ENCODE results near the gene FAM117A. TPM values are rescaled to one million over a fixed set of nuclear protein-coding genes. Genes with fewer than 3 reads are reported as not detected.

The FAM117A gene
- total RNA-seq, 1 experiment from 2014 or later: 26.2 TPM

DNA sequence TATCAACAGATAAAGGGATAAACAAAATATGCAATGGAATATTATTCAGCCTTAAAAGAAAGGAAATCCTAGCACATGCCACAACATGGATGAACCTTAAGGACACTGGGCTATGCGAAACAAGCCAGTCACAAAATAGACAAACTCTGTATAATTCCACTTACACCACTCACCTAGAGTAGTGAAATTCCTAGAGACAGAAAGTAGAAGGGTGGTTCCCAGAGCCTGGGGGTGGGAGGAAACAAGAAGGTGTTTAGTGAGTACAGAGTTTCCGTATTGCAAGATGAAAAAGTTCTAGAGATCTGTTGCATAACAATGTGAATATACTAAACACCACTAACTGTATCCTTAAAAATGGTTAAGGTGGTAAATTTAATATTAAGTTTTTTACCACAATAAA lies 96.1 kb downstream of the FAM117A start (continued):
- TF ChIP-seq, protein P1, sequence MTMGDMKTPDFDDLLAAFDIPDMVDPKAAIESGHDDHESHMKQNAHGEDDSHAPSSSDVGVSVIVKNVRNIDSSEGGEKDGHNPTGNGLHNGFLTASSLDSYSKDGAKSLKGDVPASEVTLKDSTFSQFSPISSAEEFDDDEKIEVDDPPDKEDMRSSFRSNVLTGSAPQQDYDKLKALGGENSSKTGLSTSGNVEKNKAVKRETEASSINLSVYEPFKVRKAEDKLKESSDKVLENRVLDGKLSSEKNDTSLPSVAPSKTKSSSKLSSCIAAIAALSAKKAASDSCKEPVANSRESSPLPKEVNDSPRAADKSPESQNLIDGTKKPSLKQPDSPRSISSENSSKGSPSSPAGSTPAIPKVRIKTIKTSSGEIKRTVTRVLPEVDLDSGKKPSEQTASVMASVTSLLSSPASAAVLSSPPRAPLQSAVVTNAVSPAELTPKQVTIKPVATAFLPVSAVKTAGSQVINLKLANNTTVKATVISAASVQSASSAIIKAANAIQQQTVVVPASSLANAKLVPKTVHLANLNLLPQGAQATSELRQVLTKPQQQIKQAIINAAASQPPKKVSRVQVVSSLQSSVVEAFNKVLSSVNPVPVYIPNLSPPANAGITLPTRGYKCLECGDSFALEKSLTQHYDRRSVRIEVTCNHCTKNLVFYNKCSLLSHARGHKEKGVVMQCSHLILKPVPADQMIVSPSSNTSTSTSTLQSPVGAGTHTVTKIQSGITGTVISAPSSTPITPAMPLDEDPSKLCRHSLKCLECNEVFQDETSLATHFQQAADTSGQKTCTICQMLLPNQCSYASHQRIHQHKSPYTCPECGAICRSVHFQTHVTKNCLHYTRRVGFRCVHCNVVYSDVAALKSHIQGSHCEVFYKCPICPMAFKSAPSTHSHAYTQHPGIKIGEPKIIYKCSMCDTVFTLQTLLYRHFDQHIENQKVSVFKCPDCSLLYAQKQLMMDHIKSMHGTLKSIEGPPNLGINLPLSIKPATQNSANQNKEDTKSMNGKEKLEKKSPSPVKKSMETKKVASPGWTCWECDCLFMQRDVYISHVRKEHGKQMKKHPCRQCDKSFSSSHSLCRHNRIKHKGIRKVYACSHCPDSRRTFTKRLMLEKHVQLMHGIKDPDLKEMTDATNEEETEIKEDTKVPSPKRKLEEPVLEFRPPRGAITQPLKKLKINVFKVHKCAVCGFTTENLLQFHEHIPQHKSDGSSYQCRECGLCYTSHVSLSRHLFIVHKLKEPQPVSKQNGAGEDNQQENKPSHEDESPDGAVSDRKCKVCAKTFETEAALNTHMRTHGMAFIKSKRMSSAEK (CRISPR knock-in tag; IDR thresholded peaks at IDR 0.05; ENCODE audit: borderline replicate concordance): no peak
- TF ChIP-seq GTF2I (CRISPR knock-in tag; conservative IDR thresholded peaks at IDR 0.05) (no peak), ZNF423 (CRISPR knock-in tag; IDR thresholded peaks at IDR 0.05) (no peak), OVOL2 (CRISPR knock-in tag; IDR thresholded peaks at IDR 0.05; ENCODE audit: borderline replicate concordance) (no peak), NFE2L1 (CRISPR knock-in tag; IDR thresholded peaks at IDR 0.05) (no peak), CBFB (CRISPR knock-in tag; IDR thresholded peaks at IDR 0.05; ENCODE audit: low read depth) (no peak)
- TF ChIP-seq, protein P2, sequence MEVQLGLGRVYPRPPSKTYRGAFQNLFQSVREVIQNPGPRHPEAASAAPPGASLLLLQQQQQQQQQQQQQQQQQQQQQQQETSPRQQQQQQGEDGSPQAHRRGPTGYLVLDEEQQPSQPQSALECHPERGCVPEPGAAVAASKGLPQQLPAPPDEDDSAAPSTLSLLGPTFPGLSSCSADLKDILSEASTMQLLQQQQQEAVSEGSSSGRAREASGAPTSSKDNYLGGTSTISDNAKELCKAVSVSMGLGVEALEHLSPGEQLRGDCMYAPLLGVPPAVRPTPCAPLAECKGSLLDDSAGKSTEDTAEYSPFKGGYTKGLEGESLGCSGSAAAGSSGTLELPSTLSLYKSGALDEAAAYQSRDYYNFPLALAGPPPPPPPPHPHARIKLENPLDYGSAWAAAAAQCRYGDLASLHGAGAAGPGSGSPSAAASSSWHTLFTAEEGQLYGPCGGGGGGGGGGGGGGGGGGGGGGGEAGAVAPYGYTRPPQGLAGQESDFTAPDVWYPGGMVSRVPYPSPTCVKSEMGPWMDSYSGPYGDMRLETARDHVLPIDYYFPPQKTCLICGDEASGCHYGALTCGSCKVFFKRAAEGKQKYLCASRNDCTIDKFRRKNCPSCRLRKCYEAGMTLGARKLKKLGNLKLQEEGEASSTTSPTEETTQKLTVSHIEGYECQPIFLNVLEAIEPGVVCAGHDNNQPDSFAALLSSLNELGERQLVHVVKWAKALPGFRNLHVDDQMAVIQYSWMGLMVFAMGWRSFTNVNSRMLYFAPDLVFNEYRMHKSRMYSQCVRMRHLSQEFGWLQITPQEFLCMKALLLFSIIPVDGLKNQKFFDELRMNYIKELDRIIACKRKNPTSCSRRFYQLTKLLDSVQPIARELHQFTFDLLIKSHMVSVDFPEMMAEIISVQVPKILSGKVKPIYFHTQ (CRISPR knock-in tag; IDR thresholded peaks at IDR 0.05): no peak

DNA sequence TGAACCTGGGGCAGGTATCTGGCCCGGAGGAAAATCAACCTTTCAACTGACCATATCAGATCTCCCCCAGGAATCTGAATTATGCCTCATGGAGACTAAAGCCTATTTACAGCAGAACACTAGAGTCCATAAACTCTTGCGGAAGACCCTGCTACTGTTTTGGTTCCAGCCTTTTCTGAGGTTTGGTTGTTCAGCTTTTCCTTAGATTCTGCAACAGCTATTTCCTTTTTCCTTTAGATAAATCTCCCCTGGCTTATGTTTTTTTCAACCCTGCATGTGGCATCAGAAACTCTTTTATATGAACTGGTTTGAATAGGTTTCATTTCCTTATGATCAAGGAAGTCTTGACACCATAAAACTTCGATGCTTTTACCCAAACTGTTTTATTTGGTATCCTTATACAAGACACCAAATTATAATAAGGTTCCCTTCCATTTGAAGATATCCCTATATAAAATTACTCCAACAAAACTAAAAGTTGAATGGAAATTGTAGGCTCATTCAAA lies 99.2 kb downstream of the FAM117A start:
- H3K27ac Mint-ChIP-seq: no peak overlapping the region; the same call in 1 of the 2 replicates
- no peaks in the 10 kb centered on the region for H3K27me3 Mint-ChIP-seq (ENCODE audit: low read depth)
- CTCF ChIA-PET: no interaction called here
- peaks cover 4% of the 10 kb centered on the region for H3K4me1 Mint-ChIP-seq
- ATAC-seq (no peak), DNase-seq (ENCODE audit: low spot score) (no peak)
- POLR2A ChIA-PET: interaction anchor here (0.7 kb wide), 1 partner anchor 67 kb away, joined by 5 read pairs; no protein-coding TSS in a partner anchor
- peaks cover 22% of the 10 kb centered on the region for H3K36me3 Mint-ChIP-seq
- no peak overlapping the region for H3K4me3 Mint-ChIP-seq
- H3K9me3 Mint-ChIP-seq: peaks cover 17% of the 10 kb centered on the region
- no peak for TF ChIP-seq MYBL2 (CRISPR knock-in tag; IDR thresholded peaks at IDR 0.05)
- TF ChIP-seq, protein P3, sequence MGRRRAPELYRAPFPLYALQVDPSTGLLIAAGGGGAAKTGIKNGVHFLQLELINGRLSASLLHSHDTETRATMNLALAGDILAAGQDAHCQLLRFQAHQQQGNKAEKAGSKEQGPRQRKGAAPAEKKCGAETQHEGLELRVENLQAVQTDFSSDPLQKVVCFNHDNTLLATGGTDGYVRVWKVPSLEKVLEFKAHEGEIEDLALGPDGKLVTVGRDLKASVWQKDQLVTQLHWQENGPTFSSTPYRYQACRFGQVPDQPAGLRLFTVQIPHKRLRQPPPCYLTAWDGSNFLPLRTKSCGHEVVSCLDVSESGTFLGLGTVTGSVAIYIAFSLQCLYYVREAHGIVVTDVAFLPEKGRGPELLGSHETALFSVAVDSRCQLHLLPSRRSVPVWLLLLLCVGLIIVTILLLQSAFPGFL (CRISPR knock-in tag; IDR thresholded peaks at IDR 0.05; ENCODE audit: borderline replicate concordance): no peak
- TF ChIP-seq PRRX2 (CRISPR knock-in tag; IDR thresholded peaks at IDR 0.05): no peak
- TF ChIP-seq TP53 (CRISPR knock-in tag; IDR thresholded peaks at IDR 0.05): no peak
- TF ChIP-seq, protein P4, sequence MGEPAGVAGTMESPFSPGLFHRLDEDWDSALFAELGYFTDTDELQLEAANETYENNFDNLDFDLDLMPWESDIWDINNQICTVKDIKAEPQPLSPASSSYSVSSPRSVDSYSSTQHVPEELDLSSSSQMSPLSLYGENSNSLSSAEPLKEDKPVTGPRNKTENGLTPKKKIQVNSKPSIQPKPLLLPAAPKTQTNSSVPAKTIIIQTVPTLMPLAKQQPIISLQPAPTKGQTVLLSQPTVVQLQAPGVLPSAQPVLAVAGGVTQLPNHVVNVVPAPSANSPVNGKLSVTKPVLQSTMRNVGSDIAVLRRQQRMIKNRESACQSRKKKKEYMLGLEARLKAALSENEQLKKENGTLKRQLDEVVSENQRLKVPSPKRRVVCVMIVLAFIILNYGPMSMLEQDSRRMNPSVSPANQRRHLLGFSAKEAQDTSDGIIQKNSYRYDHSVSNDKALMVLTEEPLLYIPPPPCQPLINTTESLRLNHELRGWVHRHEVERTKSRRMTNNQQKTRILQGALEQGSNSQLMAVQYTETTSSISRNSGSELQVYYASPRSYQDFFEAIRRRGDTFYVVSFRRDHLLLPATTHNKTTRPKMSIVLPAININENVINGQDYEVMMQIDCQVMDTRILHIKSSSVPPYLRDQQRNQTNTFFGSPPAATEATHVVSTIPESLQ (CRISPR knock-in tag; IDR thresholded peaks at IDR 0.05): no peak
- no peak for TF ChIP-seq ZBTB21 (CRISPR knock-in tag; IDR thresholded peaks at IDR 0.05; ENCODE audit: borderline replicate concordance)
- TF ChIP-seq, protein P5, sequence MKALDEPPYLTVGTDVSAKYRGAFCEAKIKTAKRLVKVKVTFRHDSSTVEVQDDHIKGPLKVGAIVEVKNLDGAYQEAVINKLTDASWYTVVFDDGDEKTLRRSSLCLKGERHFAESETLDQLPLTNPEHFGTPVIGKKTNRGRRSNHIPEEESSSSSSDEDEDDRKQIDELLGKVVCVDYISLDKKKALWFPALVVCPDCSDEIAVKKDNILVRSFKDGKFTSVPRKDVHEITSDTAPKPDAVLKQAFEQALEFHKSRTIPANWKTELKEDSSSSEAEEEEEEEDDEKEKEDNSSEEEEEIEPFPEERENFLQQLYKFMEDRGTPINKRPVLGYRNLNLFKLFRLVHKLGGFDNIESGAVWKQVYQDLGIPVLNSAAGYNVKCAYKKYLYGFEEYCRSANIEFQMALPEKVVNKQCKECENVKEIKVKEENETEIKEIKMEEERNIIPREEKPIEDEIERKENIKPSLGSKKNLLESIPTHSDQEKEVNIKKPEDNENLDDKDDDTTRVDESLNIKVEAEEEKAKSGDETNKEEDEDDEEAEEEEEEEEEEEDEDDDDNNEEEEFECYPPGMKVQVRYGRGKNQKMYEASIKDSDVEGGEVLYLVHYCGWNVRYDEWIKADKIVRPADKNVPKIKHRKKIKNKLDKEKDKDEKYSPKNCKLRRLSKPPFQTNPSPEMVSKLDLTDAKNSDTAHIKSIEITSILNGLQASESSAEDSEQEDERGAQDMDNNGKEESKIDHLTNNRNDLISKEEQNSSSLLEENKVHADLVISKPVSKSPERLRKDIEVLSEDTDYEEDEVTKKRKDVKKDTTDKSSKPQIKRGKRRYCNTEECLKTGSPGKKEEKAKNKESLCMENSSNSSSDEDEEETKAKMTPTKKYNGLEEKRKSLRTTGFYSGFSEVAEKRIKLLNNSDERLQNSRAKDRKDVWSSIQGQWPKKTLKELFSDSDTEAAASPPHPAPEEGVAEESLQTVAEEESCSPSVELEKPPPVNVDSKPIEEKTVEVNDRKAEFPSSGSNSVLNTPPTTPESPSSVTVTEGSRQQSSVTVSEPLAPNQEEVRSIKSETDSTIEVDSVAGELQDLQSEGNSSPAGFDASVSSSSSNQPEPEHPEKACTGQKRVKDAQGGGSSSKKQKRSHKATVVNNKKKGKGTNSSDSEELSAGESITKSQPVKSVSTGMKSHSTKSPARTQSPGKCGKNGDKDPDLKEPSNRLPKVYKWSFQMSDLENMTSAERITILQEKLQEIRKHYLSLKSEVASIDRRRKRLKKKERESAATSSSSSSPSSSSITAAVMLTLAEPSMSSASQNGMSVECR (CRISPR knock-in tag; IDR thresholded peaks at IDR 0.05; ENCODE audit: borderline replicate concordance): no peak
- TF ChIP-seq, protein P6, sequence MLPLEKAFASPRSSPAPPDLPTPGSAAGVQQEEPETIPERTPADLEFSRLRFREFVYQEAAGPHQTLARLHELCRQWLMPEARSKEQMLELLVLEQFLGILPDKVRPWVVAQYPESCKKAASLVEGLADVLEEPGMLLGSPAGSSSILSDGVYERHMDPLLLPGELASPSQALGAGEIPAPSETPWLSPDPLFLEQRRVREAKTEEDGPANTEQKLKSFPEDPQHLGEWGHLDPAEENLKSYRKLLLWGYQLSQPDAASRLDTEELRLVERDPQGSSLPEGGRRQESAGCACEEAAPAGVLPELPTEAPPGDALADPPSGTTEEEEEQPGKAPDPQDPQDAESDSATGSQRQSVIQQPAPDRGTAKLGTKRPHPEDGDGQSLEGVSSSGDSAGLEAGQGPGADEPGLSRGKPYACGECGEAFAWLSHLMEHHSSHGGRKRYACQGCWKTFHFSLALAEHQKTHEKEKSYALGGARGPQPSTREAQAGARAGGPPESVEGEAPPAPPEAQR (CRISPR knock-in tag; IDR thresholded peaks at IDR 0.05): no peak
- TF ChIP-seq, protein P7, sequence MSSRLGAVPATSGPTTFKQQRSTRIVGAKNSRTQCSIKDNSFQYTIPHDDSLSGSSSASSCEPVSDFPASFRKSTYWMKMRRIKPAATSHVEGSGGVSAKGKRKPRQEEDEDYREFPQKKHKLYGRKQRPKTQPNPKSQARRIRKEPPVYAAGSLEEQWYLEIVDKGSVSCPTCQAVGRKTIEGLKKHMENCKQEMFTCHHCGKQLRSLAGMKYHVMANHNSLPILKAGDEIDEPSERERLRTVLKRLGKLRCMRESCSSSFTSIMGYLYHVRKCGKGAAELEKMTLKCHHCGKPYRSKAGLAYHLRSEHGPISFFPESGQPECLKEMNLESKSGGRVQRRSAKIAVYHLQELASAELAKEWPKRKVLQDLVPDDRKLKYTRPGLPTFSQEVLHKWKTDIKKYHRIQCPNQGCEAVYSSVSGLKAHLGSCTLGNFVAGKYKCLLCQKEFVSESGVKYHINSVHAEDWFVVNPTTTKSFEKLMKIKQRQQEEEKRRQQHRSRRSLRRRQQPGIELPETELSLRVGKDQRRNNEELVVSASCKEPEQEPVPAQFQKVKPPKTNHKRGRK (CRISPR knock-in tag; IDR thresholded peaks at IDR 0.05; ENCODE audit: borderline replicate concordance): no peak
- TF ChIP-seq, protein P8, sequence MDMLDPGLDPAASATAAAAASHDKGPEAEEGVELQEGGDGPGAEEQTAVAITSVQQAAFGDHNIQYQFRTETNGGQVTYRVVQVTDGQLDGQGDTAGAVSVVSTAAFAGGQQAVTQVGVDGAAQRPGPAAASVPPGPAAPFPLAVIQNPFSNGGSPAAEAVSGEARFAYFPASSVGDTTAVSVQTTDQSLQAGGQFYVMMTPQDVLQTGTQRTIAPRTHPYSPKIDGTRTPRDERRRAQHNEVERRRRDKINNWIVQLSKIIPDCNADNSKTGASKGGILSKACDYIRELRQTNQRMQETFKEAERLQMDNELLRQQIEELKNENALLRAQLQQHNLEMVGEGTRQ (CRISPR knock-in tag; IDR thresholded peaks at IDR 0.05): no peak
